HG03175 (cell line): ENCODE measurements around the gene GAREM1.

ENCODE experiments used
- ATAC-seq: cut with Tn5 transposase; IDR thresholded peaks from one replicate; pipeline ENCODE4 v1.9.1; 2021; ENCODE audit warnings: mild to moderate bottlenecking, moderate library complexity; ENCODE audit not compliant: unreplicated experiment

Gene GAREM1

GRCh38 chr18:32427084-32427900 is 43.4 kb downstream of the GAREM1 start:
- no peak for ATAC-seq

GRCh38 chr18:32425466-32425865 is 45.2 kb downstream of the GAREM1 start:
- ATAC-seq: no peak

- ATAC-seq: no peak
Measured at GRCh38 chr18:32424696-32425095, 46.0 kb downstream of the GAREM1 start.

GRCh38 chr18:32422978-32423740 is 47.5 kb downstream of the GAREM1 start:
- no peak for ATAC-seq

GRCh38 chr18:32422201-32422600 is 48.5 kb downstream of the GAREM1 start:
- no peak for ATAC-seq

GRCh38 chr18:32420084-32420750 is 50.5 kb downstream of the GAREM1 start:
- ATAC-seq: no peak

- no peak for ATAC-seq
Measured at GRCh38 chr18:32418148-32418547, 52.5 kb downstream of the GAREM1 start.

GRCh38 chr18:32405588-32405987 is 65.1 kb downstream of the GAREM1 start:
- ATAC-seq: no peak

- no peak for ATAC-seq
Measured at GRCh38 chr18:32401621-32402020, 69.1 kb downstream of the GAREM1 start.

GRCh38 chr18:32393407-32393806 is 77.3 kb downstream of the GAREM1 start:
- ATAC-seq: no peak

- no peak for ATAC-seq
Measured at GRCh38 chr18:32391126-32391525, 79.6 kb downstream of the GAREM1 start.

- no peak for ATAC-seq
Measured at GRCh38 chr18:32389858-32390257, 80.8 kb downstream of the GAREM1 start.

GRCh38 chr18:32389191-32389590 is 81.5 kb downstream of the GAREM1 start:
- ATAC-seq: no peak

GRCh38 chr18:32386471-32386870 is 84.2 kb downstream of the GAREM1 start:
- ATAC-seq: no peak

GRCh38 chr18:32383050-32383819 is 87.4 kb downstream of the GAREM1 start:
- ATAC-seq: no peak

GRCh38 chr18:32381761-32382160 is 88.9 kb downstream of the GAREM1 start:
- no peak for ATAC-seq

GRCh38 chr18:32380559-32380958 is 90.1 kb downstream of the GAREM1 start:
- no peak for ATAC-seq

GRCh38 chr18:32379891-32380290 is 90.8 kb downstream of the GAREM1 start:
- no peak for ATAC-seq

GRCh38 chr18:32378705-32379104 is 92.0 kb downstream of the GAREM1 start:
- no peak for ATAC-seq

- no peak for ATAC-seq
Measured at GRCh38 chr18:32373995-32374394, 96.7 kb downstream of the GAREM1 start.

GRCh38 chr18:32373505-32373904 is 97.2 kb downstream of the GAREM1 start:
- no peak for ATAC-seq
